T-cell (primary cell): ENCODE data around the gene STARD3. TPM values are rescaled to one million over a fixed set of nuclear protein-coding genes. Genes with fewer than 3 reads are reported as not detected.

Source experiments
- ATAC-seq, 4 experiments: fragments of 200-7000 bp in 3 of 4; fragments of 150-1000 bp in 1 of 4; cut with Tn5 transposase; replicated peaks in 1 of 4; 1 replicate in 3 of 4; 2 replicates in 1 of 4; pipeline ENCODE4 v1.10.0; 2021; ENCODE audit warnings: moderate library complexity in 3 of 4, mild to moderate bottlenecking in 2 of 4, moderate number of reproducible peaks in 1 of 4
- CTCF ChIA-PET, 2 donors: fragments of 300-600 bp; sonication (Branson Sonifier 250); formaldehyde crosslinking; loops; one replicate each; lab custom pipeline; 2022; ENCODE audit warnings: antibody characterized with exemption in 2 of 2; lab: Charles Lee
- POLR2A ChIA-PET, 2 donors: fragments of 300-600 bp; sonication (Branson Sonifier 250); formaldehyde crosslinking; loops; one replicate each; lab custom pipeline; 2022; ENCODE audit warnings: antibody characterized with exemption in 2 of 2; lab: Charles Lee
- DNase-seq, 35 experiments: peaks; one replicate each; pipeline versions ENCODE4 v3.0.0 to v3.0.0-alpha.2; 2013 to 2023
- H3K27ac ChIP-seq: one replicate; pipeline ENCODE4 v1.5.1; 2013; ENCODE audit warnings: low read length
- H3K27me3 ChIP-seq, 2 experiments: replicated peaks in 1 of 2; 1 replicate in 1 of 2; 2 replicates in 1 of 2; pipeline versions ENCODE4 v1.6.1 to v1.7.0; 2013; ENCODE audit warnings: low read length in 1 of 2, mixed read lengths in 1 of 2; ENCODE audit not compliant: control insufficient read depth in 2 of 2, insufficient read depth in 2 of 2; ENCODE audit errors: extremely low read depth in 1 of 2
- H3K36me3 ChIP-seq, 2 donors: 1 replicate in 1 of 2; 2 replicates in 1 of 2; pipeline versions ENCODE4 v1.6.1 to v1.7.0; 2013; ENCODE audit warnings: low read length in 1 of 2; ENCODE audit not compliant: control insufficient read depth in 2 of 2, insufficient read depth in 1 of 2; ENCODE audit errors: extremely low read depth in 1 of 2
- H3K4me1 ChIP-seq, 2 experiments: 1 replicate in 1 of 2; 2 replicates in 1 of 2; pipeline versions ENCODE4 v1.6.1 to v1.7.0; 2013; ENCODE audit warnings: low read length in 2 of 2, mixed read lengths in 1 of 2; ENCODE audit not compliant: insufficient read depth in 2 of 2, control insufficient read depth in 1 of 2; ENCODE audit errors: extremely low read depth in 1 of 2
- H3K4me3 ChIP-seq, 2 donors: 1 replicate in 1 of 2; 2 replicates in 1 of 2; pipeline versions ENCODE4 v1.5.1 to v1.7.0; 2013; ENCODE audit warnings: mild to moderate bottlenecking in 2 of 2, low read length in 1 of 2, moderate library complexity in 1 of 2; ENCODE audit not compliant: control insufficient read depth in 1 of 2; ENCODE audit errors: extremely low read depth in 1 of 2
- H3K9me3 ChIP-seq: 2 replicates; pipeline ENCODE4 v1.7.0; 2013
- H3K27ac Mint-ChIP-seq, 2 donors: one replicate each; pipeline ENCODE4 v1.8.0; 2020 to 2021; ENCODE audit warnings: mild to moderate bottlenecking in 2 of 2, mixed read lengths in 2 of 2
- H3K27me3 Mint-ChIP-seq, 2 donors: one replicate each; pipeline ENCODE4 v1.8.0; 2021 to 2022; ENCODE audit warnings: mixed read lengths in 2 of 2
- H3K36me3 Mint-ChIP-seq: one replicate; pipeline ENCODE4 v1.8.0; 2021; ENCODE audit warnings: mixed read lengths
- H3K4me1 Mint-ChIP-seq, 3 donors: one replicate each; pipeline ENCODE4 v1.8.0; 2020 to 2022; ENCODE audit warnings: mixed read lengths in 3 of 3, mild to moderate bottlenecking in 1 of 3
- H3K4me3 Mint-ChIP-seq, 3 donors: one replicate each; pipeline ENCODE4 v1.8.0; 2020 to 2022; ENCODE audit warnings: mild to moderate bottlenecking in 3 of 3, mixed read lengths in 3 of 3, moderate library complexity in 3 of 3
- H3K9me3 Mint-ChIP-seq, 3 donors: one replicate each; pipeline ENCODE4 v1.8.0; 2020 to 2022; ENCODE audit warnings: mixed read lengths in 3 of 3
- WGBS: methylation state at CpG from one replicate; pipeline ENCODE4 v1.1.5; 2013; ENCODE audit warnings: missing lambda C conversion rate; ENCODE audit not compliant: insufficient coverage; 5-methylcytosine and 5-hydroxymethylcytosine counted together
- total RNA-seq, 35 experiments: library from RNA in 6 of 35; stranded (reverse) in 6 of 35; fragments of 120-200 nt in 1 of 35; gene quantifications; one replicate each; pipeline versions ENCODE4 v1.2.1 to v1.2.4 and lab custom pipeline; 2013 to 2026

Gene STARD3
- total RNA-seq, 5 donors from 2014 or later (not counting 1 experiment from before 2014, with no cell fraction given) = 81.3 to 146 (median 99.7) TPM

GRCh38 chr17:39669897-39670735 lies 33.2 kb downstream of the STARD3 start:
- no peaks in the 10 kb centered on the region for H3K36me3 ChIP-seq
- ChIA-PET CTCF (interaction anchor here (1.0 to 1.6 kb wide), 3 partner anchors 16 to 48 kb away, joined by 3 to 4 read pairs (median 4); no protein-coding TSS in a partner anchor), POLR2A (no interaction called here)
- H3K27ac ChIP-seq = no peak overlapping the region
- H3K36me3 Mint-ChIP-seq = no peaks in the 10 kb centered on the region
- H3K4me1 ChIP-seq = peaks cover 2 to 44% of the 10 kb centered on the region in 2 experiments
- no peak overlapping the region for H3K4me3 Mint-ChIP-seq
- H3K27me3 ChIP-seq = peaks cover 0 to 60% of the 10 kb centered on the region in 2 experiments
- ATAC-seq = no peak
- WGBS = 90% methylated on average over 15 of the region's 23 CpGs
- H3K4me3 ChIP-seq = no peak overlapping the region
- no peak for DNase-seq
- H3K27me3 Mint-ChIP-seq = peaks cover 12 to 18% of the 10 kb centered on the region in 2 donors
- peaks cover 14 to 20% (median 15%) of the 10 kb centered on the region in 3 donors for H3K4me1 Mint-ChIP-seq
- no peaks in the 10 kb centered on the region for H3K9me3 Mint-ChIP-seq
- H3K27ac Mint-ChIP-seq = no peak overlapping the region
- no peaks in the 10 kb centered on the region for H3K9me3 ChIP-seq

- H3K4me1 Mint-ChIP-seq = peaks cover 19 to 24% (median 20%) of the 10 kb centered on the region in 3 donors
- H3K27ac Mint-ChIP-seq = no peak overlapping the region
- H3K27me3 Mint-ChIP-seq = peaks cover 12 to 18% of the 10 kb centered on the region in 2 donors
- CTCF ChIA-PET = interaction anchor here in 1 of 2 donors (1.0 kb wide), 1 partner anchor 17 kb away, joined by 4 read pairs; no protein-coding TSS in a partner anchor
- ATAC-seq = no peak
- POLR2A ChIA-PET = no interaction called here
- Histone ChIP-seq H3K9me3 (no peaks in the 10 kb centered on the region), H3K27me3 (peaks cover 0 to 59% of the 10 kb centered on the region in 2 experiments), H3K4me3 (no peak overlapping the region), H3K4me1 (peaks cover 2 to 48% of the 10 kb centered on the region in 2 experiments), H3K36me3 (no peaks in the 10 kb centered on the region), H3K27ac (no peak overlapping the region)
- WGBS = 61% methylated on average over 3 of the region's 4 CpGs
- no peaks in the 10 kb centered on the region for H3K9me3 Mint-ChIP-seq
- H3K4me3 Mint-ChIP-seq = no peak overlapping the region
- DNase-seq = no peak
- H3K36me3 Mint-ChIP-seq = no peaks in the 10 kb centered on the region
Observed at GRCh38 chr17:39670746-39671145, 33.8 kb downstream of the STARD3 start.

GRCh38 chr17:39671651-39672521 lies 34.9 kb downstream of the STARD3 start:
- peak overlapping the region in 1 of 3 donors; percentile 18 for H3K4me3 Mint-ChIP-seq
- no peak overlapping the region for H3K27ac ChIP-seq
- no peaks in the 10 kb centered on the region for H3K9me3 Mint-ChIP-seq
- peaks cover 0 to 47% of the 10 kb centered on the region in 2 experiments for H3K27me3 ChIP-seq
- no peaks in the 10 kb centered on the region for H3K36me3 Mint-ChIP-seq
- ATAC-seq (no peak), DNase-seq (no peak)
- POLR2A ChIA-PET = no interaction called here
- WGBS = 63% methylated on average over 12 of the region's 19 CpGs
- no peak overlapping the region for H3K4me3 ChIP-seq
- H3K27me3 Mint-ChIP-seq = peaks cover 7 to 12% of the 10 kb centered on the region in 2 donors
- H3K9me3 ChIP-seq = no peaks in the 10 kb centered on the region
- no peak overlapping the region for H3K27ac Mint-ChIP-seq
- H3K4me1 ChIP-seq = peaks cover 10 to 57% of the 10 kb centered on the region in 2 experiments
- H3K4me1 Mint-ChIP-seq = peaks cover 28 to 34% (median 31%) of the 10 kb centered on the region in 3 donors
- CTCF ChIA-PET = interaction anchor here in 1 of 2 donors (1.0 kb wide), 1 partner anchor 50 kb away, joined by 3 read pairs; no protein-coding TSS in a partner anchor
- no peaks in the 10 kb centered on the region for H3K36me3 ChIP-seq

- Mint-ChIP-seq H3K27ac (no peak overlapping the region), H3K27me3 (peaks cover 5 to 10% of the 10 kb centered on the region in 2 donors), H3K9me3 (no peaks in the 10 kb centered on the region), H3K36me3 (no peaks in the 10 kb centered on the region), H3K4me1 (peaks cover 34 to 40% (median 40%) of the 10 kb centered on the region in 3 donors), H3K4me3 (no peak overlapping the region)
- ChIA-PET POLR2A (no interaction called here), CTCF (interaction anchor here in 1 of 2 donors (1.0 kb wide), 1 partner anchor 51 kb away, joined by 3 read pairs; no protein-coding TSS in a partner anchor)
- H3K27me3 ChIP-seq = peaks cover 0 to 39% of the 10 kb centered on the region in 2 experiments
- H3K9me3 ChIP-seq = no peaks in the 10 kb centered on the region
- H3K4me1 ChIP-seq = peaks cover 15 to 58% of the 10 kb centered on the region in 2 experiments
- WGBS = 92% methylated on average over 12 of the region's 15 CpGs
- H3K27ac ChIP-seq = no peak overlapping the region
- H3K36me3 ChIP-seq = no peaks in the 10 kb centered on the region
- H3K4me3 ChIP-seq = no peak overlapping the region
- ATAC-seq (no peak), DNase-seq (no peak)
Observed at GRCh38 chr17:39672522-39673334, 35.8 kb downstream of the STARD3 start.

- WGBS = 79% methylated on average over 13 of the region's 13 CpGs
- H3K4me1 ChIP-seq = peaks cover 21 to 60% of the 10 kb centered on the region in 2 experiments
- no peak overlapping the region for H3K4me3 ChIP-seq
- POLR2A ChIA-PET = no interaction called here
- no peak overlapping the region for H3K4me3 Mint-ChIP-seq
- ATAC-seq = no peak
- CTCF ChIA-PET = no interaction called here
- H3K9me3 Mint-ChIP-seq = no peaks in the 10 kb centered on the region
- DNase-seq = no peak
- no peak overlapping the region for H3K27ac ChIP-seq
- H3K4me1 Mint-ChIP-seq = peaks cover 34 to 47% (median 43%) of the 10 kb centered on the region in 3 donors
- H3K27ac Mint-ChIP-seq = no peak overlapping the region
- H3K36me3 Mint-ChIP-seq = no peaks in the 10 kb centered on the region
- no peaks in the 10 kb centered on the region for H3K9me3 ChIP-seq
- H3K27me3 Mint-ChIP-seq = peaks cover 3 to 9% of the 10 kb centered on the region in 2 donors
- H3K27me3 ChIP-seq = peaks cover 0 to 33% of the 10 kb centered on the region in 2 experiments
- H3K36me3 ChIP-seq = no peaks in the 10 kb centered on the region
Observed at GRCh38 chr17:39673335-39674081, 36.6 kb downstream of the STARD3 start.
